IPS-NIHi7 (cell line): ENCODE data around the gene CCR6.

Experiments
- DNase-seq: peaks from one replicate; pipeline ENCODE4 v3.0.0; 2012; ENCODE audit warnings: mixed read lengths; ENCODE audit errors: extremely low spot score

CCR6 gene

GRCh38 chr6:167119670-167120582, 3.0 kb upstream of the CCR6 start:
- no peak for DNase-seq

GRCh38 chr6:167120583-167120903, 2.4 kb upstream of the CCR6 start:
- DNase-seq: no peak

GRCh38 chr6:167121335-167121841, 1.5 kb upstream of the CCR6 start:
- DNase-seq: no peak

GRCh38 chr6:167122041-167122826, 662 bp upstream of the CCR6 start:
- DNase-seq: no peak

GRCh38 chr6:167124753-167125152, 1.9 kb downstream of the CCR6 start:
- no peak for DNase-seq

- no peak for DNase-seq
Observed at GRCh38 chr6:167125410-167125809, 2.5 kb downstream of the CCR6 start.

GRCh38 chr6:167125855-167126349, 3.0 kb downstream of the CCR6 start:
- DNase-seq: no peak

- DNase-seq: no peak
Observed at GRCh38 chr6:167127785-167128531, 5.1 kb downstream of the CCR6 start.

GRCh38 chr6:167129159-167129558, 6.3 kb downstream of the CCR6 start:
- no peak for DNase-seq

- no peak for DNase-seq
Observed at GRCh38 chr6:167129562-167129961, 6.7 kb downstream of the CCR6 start.

- DNase-seq: no peak
Observed at GRCh38 chr6:167130008-167130677, 7.2 kb downstream of the CCR6 start.

GRCh38 chr6:167130712-167131684, 8.1 kb downstream of the CCR6 start:
- DNase-seq: no peak

GRCh38 chr6:167134448-167135328, 11.8 kb downstream of the CCR6 start:
- DNase-seq: no peak

- no peak for DNase-seq
Observed at GRCh38 chr6:167136376-167136775, 13.5 kb downstream of the CCR6 start.

- no peak for DNase-seq
Observed at GRCh38 chr6:167137081-167137480, 14.2 kb downstream of the CCR6 start.

GRCh38 chr6:167137881-167138280, 15.0 kb downstream of the CCR6 start:
- DNase-seq: no peak

GRCh38 chr6:167139761-167140160, 16.9 kb downstream of the CCR6 start:
- DNase-seq: no peak

- no peak for DNase-seq
Observed at GRCh38 chr6:167140589-167141474, 17.9 kb downstream of the CCR6 start.
